Measurements from ENCODE around the gene AOC2. TPM values are rescaled to one million over a fixed set of nuclear protein-coding genes. Genes with fewer than 3 reads are reported as not detected.
A peak's percentile ranks its signal among the peaks of the same experiment; 100 is the strongest.

AOC2 gene
- total and polyA plus RNA-seq, 2 of the 13 experiments (the other 11 are each of a cell fraction or from before 2014, with no cell fraction given): 1.2 to 3.3 TPM

GRCh38 chr17:42832934-42833766, 11.2 kb upstream of the AOC2 start, which contains the start of gene PSME3 (continued):
- peak; percentile 96 for TF ChIP-seq YEATS2 (CRISPR knock-in tag; IDR thresholded peaks at IDR 0.05; ENCODE audit: borderline replicate concordance)
- peak; percentile 96 for TF ChIP-seq ZFY (CRISPR knock-in tag; IDR thresholded peaks at IDR 0.05)
- peak; percentile 93 for TF ChIP-seq ERF (CRISPR knock-in tag; IDR thresholded peaks at IDR 0.05)
- TF ChIP-seq JUNB (CRISPR knock-in tag; IDR thresholded peaks at IDR 0.05; ENCODE audit: borderline replicate concordance): peak; percentile 85
- TF ChIP-seq TMF1 (CRISPR knock-in tag; IDR thresholded peaks at IDR 0.05; ENCODE audit: low read depth): peak; percentile 33; the same call in 1 of the 2 replicates
- TF ChIP-seq, protein P1, sequence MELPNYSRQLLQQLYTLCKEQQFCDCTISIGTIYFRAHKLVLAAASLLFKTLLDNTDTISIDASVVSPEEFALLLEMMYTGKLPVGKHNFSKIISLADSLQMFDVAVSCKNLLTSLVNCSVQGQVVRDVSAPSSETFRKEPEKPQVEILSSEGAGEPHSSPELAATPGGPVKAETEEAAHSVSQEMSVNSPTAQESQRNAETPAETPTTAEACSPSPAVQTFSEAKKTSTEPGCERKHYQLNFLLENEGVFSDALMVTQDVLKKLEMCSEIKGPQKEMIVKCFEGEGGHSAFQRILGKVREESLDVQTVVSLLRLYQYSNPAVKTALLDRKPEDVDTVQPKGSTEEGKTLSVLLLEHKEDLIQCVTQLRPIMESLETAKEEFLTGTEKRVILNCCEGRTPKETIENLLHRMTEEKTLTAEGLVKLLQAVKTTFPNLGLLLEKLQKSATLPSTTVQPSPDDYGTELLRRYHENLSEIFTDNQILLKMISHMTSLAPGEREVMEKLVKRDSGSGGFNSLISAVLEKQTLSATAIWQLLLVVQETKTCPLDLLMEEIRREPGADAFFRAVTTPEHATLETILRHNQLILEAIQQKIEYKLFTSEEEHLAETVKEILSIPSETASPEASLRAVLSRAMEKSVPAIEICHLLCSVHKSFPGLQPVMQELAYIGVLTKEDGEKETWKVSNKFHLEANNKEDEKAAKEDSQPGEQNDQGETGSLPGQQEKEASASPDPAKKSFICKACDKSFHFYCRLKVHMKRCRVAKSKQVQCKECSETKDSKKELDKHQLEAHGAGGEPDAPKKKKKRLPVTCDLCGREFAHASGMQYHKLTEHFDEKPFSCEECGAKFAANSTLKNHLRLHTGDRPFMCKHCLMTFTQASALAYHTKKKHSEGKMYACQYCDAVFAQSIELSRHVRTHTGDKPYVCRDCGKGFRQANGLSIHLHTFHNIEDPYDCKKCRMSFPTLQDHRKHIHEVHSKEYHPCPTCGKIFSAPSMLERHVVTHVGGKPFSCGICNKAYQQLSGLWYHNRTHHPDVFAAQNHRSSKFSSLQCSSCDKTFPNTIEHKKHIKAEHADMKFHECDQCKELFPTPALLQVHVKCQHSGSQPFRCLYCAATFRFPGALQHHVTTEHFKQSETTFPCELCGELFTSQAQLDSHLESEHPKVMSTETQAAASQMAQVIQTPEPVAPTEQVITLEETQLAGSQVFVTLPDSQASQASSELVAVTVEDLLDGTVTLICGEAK (IDR thresholded peaks at IDR 0.05): peak; percentile 78
- TF ChIP-seq, protein P1 (CRISPR knock-in tag; IDR thresholded peaks at IDR 0.05): peak; percentile 95
- peak; percentile 55; the same call in 1 of the 2 replicates for TF ChIP-seq ZNF121 (CRISPR knock-in tag; IDR thresholded peaks at IDR 0.05)
- TF ChIP-seq SETDB1 (CRISPR knock-in tag; IDR thresholded peaks at IDR 0.05; ENCODE audit: borderline replicate concordance): no peak
- TF ChIP-seq SSRP1 (CRISPR knock-in tag; IDR thresholded peaks at IDR 0.05): peak; percentile 21; the same call in 1 of the 2 replicates
- 0 out of 4 replicates have a peak, but pooled peaks of 1 of the 2 experiments have one; percentile 40 for TF ChIP-seq REST (IDR thresholded peaks at IDR 0.05; ENCODE audit: borderline replicate concordance in 1 of 2, low read depth in 1 of 2, low read length in 2 of 2)
- peak; percentile 88; the same call in 1 of the 2 replicates for TF ChIP-seq MYPOP (CRISPR knock-in tag; IDR thresholded peaks at IDR 0.05)

Measured in HepG2 (cell line).